A549 (cell line): ENCODE results near the gene SPTBN4. TPM values are rescaled to one million over a fixed set of nuclear protein-coding genes. Genes with fewer than 3 reads are reported as not detected.

ENCODE experiments used
- ATAC-seq, 2 experiments: fragments of 200-7000 bp in 1 of 2; fragments of >200 bp in 1 of 2; cut with Nextera tagmentation in 1 of 2; cut with Tn5 transposase in 1 of 2; 3 replicates each; pipeline versions ENCODE4 v1.8.0 to v1.9.1; 2018 to 2020; ENCODE audit warnings: mild to moderate bottlenecking in 1 of 2, moderate library complexity in 1 of 2
- CTCF ChIA-PET: fragments of 300-600 bp; sonication (Branson Sonifier 250); formaldehyde crosslinking; extraction: SDS; loops from one replicate; lab custom pipeline; 2021; ENCODE audit warnings: antibody characterized with exemption, inconsistent platforms; lab: Yijun Ruan, JAX
- POLR2A ChIA-PET: fragments of 350-600 bp; formaldehyde crosslinking; extraction: SDS; loops from one replicate; lab custom pipeline; 2021; ENCODE audit warnings: antibody characterized with exemption, inconsistent platforms; lab: Yijun Ruan, JAX
- DNase-seq, 2 experiments: peaks; one replicate each; pipeline versions ENCODE4 v3.0.0 to v3.0.0-alpha.2; 2011 to 2016; ENCODE audit warnings: low read depth in 1 of 2, low spot score in 1 of 2
- FAIRE-seq: peaks from 2 replicates; lab custom pipeline; 2011; peaks lifted over from hg19 to GRCh38; lab: Jason Lieb, UNC
- H3K27ac ChIP-seq, 2 experiments: fragments of >200 bp; sonication (Bioruptor Twin); formaldehyde crosslinking; 3 replicates each; pipeline ENCODE4 v1.5.1; 2016 to 2017
- H3K4me1 ChIP-seq: fragments of >200 bp; sonication (Bioruptor Twin); formaldehyde crosslinking; 3 replicates; pipeline ENCODE4 v1.6.1; 2016
- H3K4me2 ChIP-seq: fragments of >200 bp; sonication (Bioruptor Twin); formaldehyde crosslinking; 3 replicates; pipeline ENCODE4 v1.6.1; 2016
- H3K4me3 ChIP-seq: fragments of >200 bp; sonication (Bioruptor Twin); formaldehyde crosslinking; 3 replicates; pipeline ENCODE4 v1.5.1; 2016
- H3K9me3 ChIP-seq: fragments of >200 bp; sonication (Bioruptor Twin); formaldehyde crosslinking; 3 replicates; pipeline ENCODE4 v1.6.1; 2016
- BCL3 ChIP-seq: fragments of >200 bp; sonication (Bioruptor Twin); formaldehyde crosslinking; IDR thresholded peaks from 3 replicates; pipeline ENCODE4 v1.6.1; 2016
- BHLHE40 ChIP-seq: IDR thresholded peaks from 2 replicates; pipeline ENCODE4 v1.6.1; 2012; ENCODE audit warnings: low read depth, low read length, inconsistent platforms
- CTCF ChIP-seq: fragments of >200 bp; sonication (Bioruptor Twin); formaldehyde crosslinking; IDR thresholded peaks from 3 replicates; pipeline ENCODE4 v1.5.1; 2016
- E2F6 ChIP-seq: IDR thresholded peaks from 2 replicates; pipeline ENCODE4 v1.6.1; 2012; ENCODE audit warnings: low read depth, borderline replicate concordance
- ELK1 ChIP-seq: fragments of 150-350 bp; IDR thresholded peaks from 2 replicates; pipeline ENCODE4 v1.6.1; 2014; ENCODE audit warnings: low read depth, mild to moderate bottlenecking, low read length
- GATA3 ChIP-seq: IDR thresholded peaks from 2 replicates; pipeline ENCODE4 v1.6.1; 2012; ENCODE audit warnings: borderline replicate concordance
- HOXB5 ChIP-seq: fragments of 250-450 bp; sonication (Bioruptor Pico); IDR thresholded peaks from 2 replicates; pipeline ENCODE4 v1.5.0; 2020; ENCODE audit warnings: mild to moderate bottlenecking, moderate library complexity
- KDM1A ChIP-seq: fragments of 200-600 bp; sonication (generic); IDR thresholded peaks from 2 replicates; pipeline ENCODE4 v1.6.1; 2016; ENCODE audit warnings: low read depth, mild to moderate bottlenecking
- MAFK ChIP-seq: fragments of 450-650 bp; IDR thresholded peaks from 2 replicates; pipeline ENCODE4 v1.6.1; 2014; ENCODE audit not compliant: partially characterized antibody
- MYC ChIP-seq: IDR thresholded peaks from 2 replicates; pipeline ENCODE4 v1.6.1; 2012; ENCODE audit warnings: mild to moderate bottlenecking, inconsistent platforms, low read length, improper control_type of control experiment, borderline replicate concordance
- NFE2L2 ChIP-seq: fragments of 150-350 bp; conservative IDR thresholded peaks from 2 replicates; pipeline ENCODE4 v1.6.1; 2014; ENCODE audit warnings: low read length
- NPAS2 ChIP-seq: fragments of 250-450 bp; sonication (Bioruptor Pico); IDR thresholded peaks from 2 replicates; pipeline ENCODE4 v1.8.0; 2022; ENCODE audit warnings: mild to moderate bottlenecking, moderate library complexity, borderline replicate concordance
- PHF8 ChIP-seq: fragments of 200-600 bp; sonication (generic); IDR thresholded peaks from 2 replicates; pipeline ENCODE4 v1.6.1; 2016; ENCODE audit warnings: low read depth, mild to moderate bottlenecking, antibody characterized with exemption, moderate library complexity, borderline replicate concordance
- RARB ChIP-seq: fragments of 250-450 bp; sonication (Bioruptor Pico); IDR thresholded peaks from 2 replicates; pipeline ENCODE4 v1.8.0; 2021; ENCODE audit warnings: mild to moderate bottlenecking, moderate library complexity
- RNF2 ChIP-seq: fragments of 200-600 bp; sonication (generic); IDR thresholded peaks from 2 replicates; pipeline ENCODE4 v1.6.1; 2016; ENCODE audit warnings: low read depth, mild to moderate bottlenecking, antibody characterized with exemption, moderate library complexity, borderline replicate concordance
- SREBF2 ChIP-seq: fragments of 450-650 bp; IDR thresholded peaks from 2 replicates; pipeline ENCODE4 v1.6.1; 2014; ENCODE audit warnings: mild to moderate bottlenecking, moderate library complexity
- TFCP2L1 ChIP-seq: fragments of 250-450 bp; sonication (Bioruptor Pico); IDR thresholded peaks from 2 replicates; pipeline ENCODE4 v1.5.0; 2021; ENCODE audit warnings: mild to moderate bottlenecking
- USF2 ChIP-seq: fragments of 450-650 bp; IDR thresholded peaks from 2 replicates; pipeline ENCODE4 v1.6.1; 2014; ENCODE audit warnings: antibody characterized with exemption
- ZC3H11A ChIP-seq: fragments of 450-650 bp; IDR thresholded peaks from 2 replicates; pipeline ENCODE4 v1.6.1; 2014; ENCODE audit warnings: antibody characterized with exemption, mild to moderate bottlenecking
- ZNF302 ChIP-seq: fragments of 250-450 bp; sonication (Bioruptor Pico); IDR thresholded peaks from 2 replicates; pipeline ENCODE4 v1.9.0; 2021; ENCODE audit warnings: inconsistent platforms, mild to moderate bottlenecking, moderate library complexity
- WGBS: methylation state at CpG from one replicate; pipeline ENCODE4 v1.1.6; 2017; ENCODE audit errors: missing lambda C conversion rate; 5-methylcytosine and 5-hydroxymethylcytosine counted together
- polyA plus RNA-seq, 4 experiments: library from polyadenylated mRNA; depleted of rRNA in 3 of 4; stranded (reverse); fragments of >200 nt; fragmentation: RNase III in 1 of 4; extraction: RNeasy Plus Mini Kit Qiagen cat#74134 plus additional on column Dnase treatment in 1 of 4; gene quantifications; 2 replicates in 3 of 4; 3 replicates in 1 of 4; pipeline ENCODE4 v1.2.3, GENCODE V29; 2011 to 2017

The SPTBN4 gene
- polyA plus RNA-seq, 2 of the 4 experiments (the other 2 are of a cell fraction) = 1.4 to 2.2 TPM

GRCh38 chr19:40621966-40622772, 155.4 kb downstream of the SPTBN4 start:
- WGBS = 86% methylated on average over 23 of the region's 24 CpGs
- DNase-seq = no peak
- Histone ChIP-seq H3K4me1 (peaks cover 6% of the 10 kb centered on the region; the same call in 2 of the 3 replicates), H3K27ac (no peak overlapping the region), H3K4me3 (no peak overlapping the region)
- POLR2A ChIA-PET = interaction anchor here (2.0 kb wide), 1 partner anchor 18 kb away, joined by 14 read pairs; no protein-coding TSS in a partner anchor
- TF ChIP-seq HOXB5 = no peak
- no peak for TF ChIP-seq RARB (CRISPR knock-in tag)
- no peak for TF ChIP-seq MAFK
- TF ChIP-seq RNF2 = no peak
- TF ChIP-seq ZC3H11A = no peak
- TF ChIP-seq PHF8 = no peak
- TF ChIP-seq MYC = no peak
- TF ChIP-seq KDM1A = no peak
- TF ChIP-seq, all 56 proteins: peak for 0
- FAIRE-seq (no peak), ATAC-seq (no peak)
- CTCF ChIA-PET = interaction anchor here (0.6 to 15.6 kb wide), 15 partner anchors 11 to 101 kb away, joined by 3 to 423 read pairs (median 6); no protein-coding TSS in a partner anchor
- H3K9me3 ChIP-seq = no peaks in the 10 kb centered on the region
- no peak overlapping the region for H3K4me2 ChIP-seq

- H3K27ac ChIP-seq = no peak overlapping the region
- 92% methylated on average over 7 of the region's 7 CpGs for WGBS
- H3K4me1 ChIP-seq = peaks cover 6% of the 10 kb centered on the region; the same call in 2 of the 3 replicates
- DNase-seq (no peak), FAIRE-seq (no peak), ATAC-seq (peak; percentile 4 to 8; a peak in 2 of 6 replicates)
- H3K4me3 ChIP-seq = no peak overlapping the region
- no peak overlapping the region for H3K4me2 ChIP-seq
- ChIA-PET POLR2A (no interaction called here), CTCF (interaction anchor here (0.6 to 15.6 kb wide), 8 partner anchors 11 to 98 kb away, joined by 3 to 423 read pairs (median 6); no protein-coding TSS in a partner anchor)
- no peaks in the 10 kb centered on the region for H3K9me3 ChIP-seq
- TF ChIP-seq BHLHE40 (no peak), CTCF (no peak), ELK1 (no peak), ZNF302 (no peak), PHF8 (no peak), GATA3 (no peak), SREBF2 (no peak), KDM1A (no peak), TFCP2L1 (no peak), NPAS2 (CRISPR knock-in tag) (no peak), E2F6 (no peak), USF2 (no peak), BCL3 (no peak), NFE2L2 (no peak)
These were observed 155.9 kb downstream of the SPTBN4 start for GRCh38 chr19:40622773-40623075.
